Stimulated activated CD4-positive, alpha-beta T cell treated with anti-CD3 and anti-CD28 coated beads, Interleukin-12 subunit alpha, Interleukin-12 subunit beta, amount 100 ng/mL, for 4 hours (primary cell): ENCODE measurements around the gene CORIN.
"Not testable (repeated sequence)": the region's sequence is repeated elsewhere in the genome, so short reads cannot be mapped to it uniquely, and the experiment has no call there.

Source experiments
- DNase-seq: peaks from one replicate; pipeline ENCODE4 v3.0.0-alpha.2; 2020

Gene CORIN

DNA sequence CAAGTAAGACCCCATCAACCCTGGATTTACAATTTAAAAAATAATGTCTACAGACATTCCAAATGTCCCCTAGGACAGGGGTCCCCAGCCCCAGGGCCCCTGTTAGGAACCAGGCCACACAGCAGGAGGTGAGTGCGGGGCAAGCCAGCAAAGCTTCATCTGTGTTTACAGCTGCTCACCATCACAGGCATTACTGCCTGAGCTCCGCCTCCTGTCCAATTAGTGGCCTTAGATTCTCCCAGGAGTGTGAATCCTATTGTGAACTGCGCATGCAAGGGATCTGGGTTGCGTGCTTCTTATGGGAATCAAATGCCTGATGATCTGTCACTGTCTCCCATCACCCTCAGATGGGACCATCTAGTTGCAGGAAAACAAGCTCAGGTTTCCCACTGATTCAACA, 206.7 kb downstream of the CORIN start:
- no peak for DNase-seq

DNA sequence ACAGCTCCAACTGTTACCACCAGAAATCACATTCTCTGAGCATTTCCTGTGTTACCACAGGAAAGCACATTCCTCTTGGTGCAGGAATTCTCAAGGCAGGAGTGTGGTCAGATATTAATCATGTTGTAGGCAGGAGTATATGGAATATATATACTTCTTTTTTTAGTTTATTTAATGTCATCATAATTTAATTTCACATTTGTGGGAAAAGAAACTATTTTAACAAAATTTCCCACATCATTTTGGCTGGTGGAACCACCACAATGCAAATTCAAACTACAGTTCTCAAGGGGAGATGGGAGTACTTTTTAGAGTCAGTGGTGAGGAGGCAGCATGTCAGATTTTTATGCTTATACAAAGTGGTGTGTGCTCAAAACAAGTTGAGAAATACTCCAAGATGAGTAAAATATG, 213.8 kb downstream of the CORIN start:
- no peak for DNase-seq

DNA sequence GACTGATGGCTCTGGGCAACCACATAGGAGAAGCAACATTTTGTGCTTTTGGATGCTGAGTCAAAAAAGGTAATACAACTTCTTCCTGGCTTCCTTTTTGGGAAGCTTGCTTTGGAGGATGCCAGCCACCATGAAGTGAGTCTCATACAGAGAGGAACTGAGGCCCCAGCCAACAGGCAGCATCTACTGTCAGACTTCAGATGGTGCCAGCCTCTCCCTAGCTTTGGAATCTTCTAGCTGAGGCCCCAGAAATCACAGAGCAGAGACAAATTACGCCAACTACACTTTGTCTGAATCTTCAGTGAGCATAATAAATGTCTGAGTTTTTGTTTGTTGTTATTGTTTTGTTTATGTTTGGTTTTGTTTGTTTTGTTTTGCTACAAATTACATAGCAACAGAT, 216.7 kb downstream of the CORIN start:
- DNase-seq = no peak

DNA sequence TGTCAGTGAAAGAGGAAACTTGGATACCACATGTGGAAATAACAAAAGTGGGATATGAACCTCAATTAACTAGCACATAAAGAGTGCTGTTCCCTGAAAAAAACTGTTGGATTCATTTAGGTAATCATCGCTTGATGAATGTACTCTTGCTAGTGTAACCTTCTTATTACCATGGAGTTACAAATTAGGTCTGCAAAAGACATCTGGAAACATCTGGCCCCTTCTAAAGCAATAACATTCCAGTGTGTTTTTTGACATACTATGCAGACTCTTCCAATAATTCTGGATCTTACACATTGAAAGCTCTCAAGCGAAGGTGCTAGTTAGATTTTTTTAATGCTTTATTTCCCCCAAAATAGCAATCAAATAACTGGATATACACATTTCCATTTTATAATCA, 218.2 kb downstream of the CORIN start:
- DNase-seq = no peak

GRCh38 chr4:47617607-47618006, 220.3 kb downstream of the CORIN start:
- DNase-seq = no peak

GRCh38 chr4:47615385-47615784, 222.5 kb downstream of the CORIN start:
- no peak for DNase-seq

GRCh38 chr4:47612116-47613023, 225.5 kb downstream of the CORIN start:
- DNase-seq = no peak

GRCh38 chr4:47606482-47606881, 231.4 kb downstream of the CORIN start:
- DNase-seq = no peak

DNA sequence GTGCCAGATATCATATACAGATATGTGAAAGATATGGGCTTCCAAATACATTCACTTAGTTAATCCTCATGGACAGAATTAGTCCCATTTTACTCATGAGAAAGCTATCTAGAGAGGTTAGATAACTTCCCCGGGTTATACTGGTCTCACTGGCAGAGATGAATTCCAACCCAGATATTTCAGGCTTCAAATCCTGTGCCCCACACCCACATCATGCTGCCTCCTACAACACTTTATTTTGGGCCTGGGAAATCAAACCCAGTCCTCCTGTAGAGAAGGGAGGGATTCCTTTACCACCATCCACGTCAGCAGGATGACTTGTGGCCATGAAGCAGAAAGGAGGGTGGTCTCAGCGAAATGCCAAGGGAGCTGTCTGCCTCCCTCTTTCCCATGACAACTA, 239.0 kb downstream of the CORIN start:
- no peak for DNase-seq

GRCh38 chr4:47598320-47598719, 239.5 kb downstream of the CORIN start:
- no peak for DNase-seq

GRCh38 chr4:47597696-47598095, 240.2 kb downstream of the CORIN start:
- DNase-seq = no peak

GRCh38 chr4:47590325-47590724, 247.5 kb downstream of the CORIN start:
- no peak for DNase-seq

DNA sequence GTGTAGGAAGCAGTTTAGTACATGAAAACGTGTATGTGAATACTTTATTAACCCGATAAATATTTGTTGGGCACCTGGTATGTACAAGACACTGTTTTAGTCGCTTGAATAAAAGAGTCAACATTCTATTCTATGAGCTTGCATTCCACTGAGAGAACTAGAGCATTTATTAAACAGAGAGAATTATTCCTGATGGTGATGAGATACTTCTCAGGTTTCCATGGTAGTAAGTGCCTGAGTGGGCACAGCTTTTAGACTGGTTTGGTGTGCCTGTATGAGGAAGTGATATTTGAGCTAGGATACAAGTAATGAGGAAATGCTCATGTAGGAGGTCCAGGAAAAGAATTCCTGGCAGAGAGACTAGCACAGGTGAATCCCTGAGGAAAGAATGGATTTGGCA, 258.6 kb downstream of the CORIN start:
- DNase-seq = no peak

GRCh38 chr4:47577779-47578553, 259.9 kb downstream of the CORIN start:
- no peak for DNase-seq

DNA sequence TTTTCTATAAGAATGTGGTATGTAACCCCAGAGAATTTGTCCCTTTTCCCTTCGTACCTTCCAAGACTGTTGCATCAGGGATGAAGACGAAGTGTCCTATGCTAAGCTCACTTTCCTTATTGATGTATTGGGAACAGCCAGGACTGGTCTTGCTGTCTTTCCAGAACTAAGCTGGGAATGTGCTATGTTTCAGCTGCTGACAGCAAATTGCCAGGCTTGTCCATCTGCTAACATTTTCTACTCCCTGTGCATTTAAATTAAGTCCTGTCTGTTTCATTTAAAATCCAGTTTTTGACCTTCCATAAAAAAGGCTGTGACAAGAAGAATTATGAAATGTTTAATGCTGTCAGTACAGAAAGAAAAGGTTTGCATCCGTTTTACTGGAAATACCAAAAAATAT, 264.9 kb downstream of the CORIN start:
- no peak for DNase-seq

GRCh38 chr4:47570816-47571215, 267.1 kb downstream of the CORIN start:
- no peak for DNase-seq

- DNase-seq = no peak
These were observed 270.4 kb downstream of the CORIN start for GRCh38 chr4:47567511-47567910.

DNA sequence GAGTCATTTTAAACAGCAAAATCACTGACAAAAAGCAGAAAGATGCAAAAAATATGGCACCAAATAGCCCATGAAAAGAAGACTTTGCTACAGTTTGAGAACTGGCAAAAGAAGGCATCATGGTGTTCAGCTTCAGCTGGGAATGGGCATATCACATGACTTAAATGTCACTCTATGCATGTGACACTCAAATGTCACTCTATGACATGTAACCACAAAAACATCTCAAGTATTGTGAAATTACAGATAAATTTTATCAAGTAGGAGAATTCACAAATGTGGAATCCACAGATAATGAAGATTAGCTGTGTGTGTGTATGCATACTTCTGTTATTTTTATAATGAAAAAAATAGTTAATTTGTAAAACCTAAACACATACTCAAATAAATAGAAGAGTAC, 270.9 kb downstream of the CORIN start:
- no peak for DNase-seq

GRCh38 chr4:47566566-47566965, 271.3 kb downstream of the CORIN start:
- DNase-seq = no peak

GRCh38 chr4:47562297-47562696, 275.6 kb downstream of the CORIN start:
- DNase-seq = no peak

- DNase-seq = no peak
These were observed 276.5 kb downstream of the CORIN start for GRCh38 chr4:47561331-47561730.

DNA sequence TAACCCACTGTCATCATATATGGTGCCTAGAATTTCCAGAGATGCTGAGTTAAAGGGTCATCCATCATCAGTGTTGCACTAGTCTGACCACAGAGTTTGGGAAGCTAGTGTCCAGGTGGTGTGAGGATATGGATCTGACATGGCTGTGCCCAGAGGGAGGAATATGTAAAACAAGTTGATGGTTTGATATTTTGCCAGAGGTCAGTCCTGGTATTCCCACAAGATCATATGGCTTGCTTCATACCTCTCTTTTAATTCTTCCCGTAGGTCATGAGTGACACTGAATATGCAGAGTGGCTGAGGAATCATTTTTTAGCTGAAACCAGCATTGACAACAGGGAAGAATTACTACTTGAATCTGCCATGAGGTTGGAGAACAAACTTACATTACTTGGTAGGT, 277.2 kb downstream of the CORIN start:
- no peak for DNase-seq

GRCh38 chr4:47557255-47557654, 280.6 kb downstream of the CORIN start:
- no peak for DNase-seq

- not testable (repeated sequence) for DNase-seq
These were observed 281.9 kb downstream of the CORIN start for GRCh38 chr4:47555920-47556319.
